Glomerular endothelial cell (primary cell): ENCODE data around the gene ERGIC2. TPM values are rescaled to one million over a fixed set of nuclear protein-coding genes. Genes with fewer than 3 reads are reported as not detected.
"Not testable (repeated sequence)": the region's sequence is repeated elsewhere in the genome, so short reads cannot be mapped to it uniquely, and the experiment has no call there.

Source experiments
- DNase-seq: peaks from one replicate; pipeline ENCODE4 v3.0.0-alpha.2; 2011; ENCODE audit warnings: low read depth, low spot score; ENCODE audit errors: extremely low read depth
- total RNA-seq: library from RNA; depleted of rRNA; stranded (reverse); fragments of >200 nt; gene quantifications from 2 replicates; pipeline ENCODE4 v1.2.3, GENCODE V29; 2015

Gene ERGIC2
- total RNA-seq, 1 donor from 2014 or later = 23.3 TPM

GRCh38 chr12:29306266-29306665 lies 74.7 kb downstream of the ERGIC2 start:
- DNase-seq = no peak

GRCh38 chr12:29304388-29304787 lies 76.6 kb downstream of the ERGIC2 start:
- DNase-seq = no peak

- DNase-seq = no peak
Measured at GRCh38 chr12:29301114-29301513, 79.9 kb downstream of the ERGIC2 start.

- DNase-seq = no peak
Measured at GRCh38 chr12:29299633-29300032, 81.3 kb downstream of the ERGIC2 start.

GRCh38 chr12:29291226-29291625 lies 89.7 kb downstream of the ERGIC2 start:
- no peak for DNase-seq

- DNase-seq = not testable (repeated sequence)
Measured at GRCh38 chr12:29290475-29290874, 90.5 kb downstream of the ERGIC2 start.

- no peak for DNase-seq
Measured at GRCh38 chr12:29288031-29288430, 92.9 kb downstream of the ERGIC2 start.

DNA sequence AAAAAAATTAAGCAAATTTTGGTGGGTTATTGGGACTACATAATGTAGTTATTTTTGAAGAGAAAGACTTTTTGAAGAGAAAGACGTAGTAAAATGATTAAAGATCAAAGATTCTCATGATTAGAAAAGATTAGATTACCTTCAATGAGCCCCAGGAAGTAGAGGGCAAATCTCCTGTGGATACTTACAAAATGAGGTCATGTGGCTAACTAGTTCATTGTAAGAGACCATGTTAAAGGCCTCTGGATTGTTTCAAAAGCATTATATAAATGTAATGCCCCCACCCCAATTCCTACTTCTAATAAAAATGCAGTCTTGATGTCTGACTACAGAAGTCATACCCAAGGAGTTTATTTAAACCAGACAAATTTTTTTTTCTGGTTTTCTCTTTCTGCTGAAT lies 93.3 kb downstream of the ERGIC2 start:
- DNase-seq = no peak

Other genes with a start within 250 kb of the ERGIC2 start
- gene FAR2, start 231.9 kb downstream of the ERGIC2 start, total RNA-seq = 46.4 and 51.4 TPM in 2 replicates
- not detected in 2 replicates for gene OVCH1, start 116.5 kb upstream of the ERGIC2 start, total RNA-seq